ENCODE measurements around the gene WDCP.

WDCP gene

DNA sequence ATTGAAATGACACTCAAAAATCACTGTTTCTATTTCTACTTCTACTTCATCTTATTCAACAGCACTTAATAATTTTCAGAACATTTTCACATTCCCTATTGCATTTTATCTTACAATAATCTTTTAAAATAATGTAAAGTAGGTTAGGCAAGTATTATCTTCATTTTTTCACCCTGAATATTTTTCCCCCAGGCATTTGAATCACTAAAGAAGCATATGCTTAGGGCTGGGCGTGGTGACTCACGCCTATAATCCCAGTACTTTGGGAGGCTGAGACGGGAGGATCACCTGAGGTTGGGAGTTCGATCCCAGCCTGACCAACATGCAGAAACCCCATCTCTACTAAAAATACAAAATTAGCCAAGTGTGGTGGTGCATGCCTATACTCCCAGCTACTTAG is 6.7 kb downstream of the WDCP start:
- H4K20me1 ChIP-seq (ENCODE audit: insufficient read depth, low read length): no peaks in the 10 kb centered on the region
- H3K27me3 ChIP-seq (ENCODE audit: low read depth, low read length): no peaks in the 10 kb centered on the region
- TF ChIP-seq, protein P1, sequence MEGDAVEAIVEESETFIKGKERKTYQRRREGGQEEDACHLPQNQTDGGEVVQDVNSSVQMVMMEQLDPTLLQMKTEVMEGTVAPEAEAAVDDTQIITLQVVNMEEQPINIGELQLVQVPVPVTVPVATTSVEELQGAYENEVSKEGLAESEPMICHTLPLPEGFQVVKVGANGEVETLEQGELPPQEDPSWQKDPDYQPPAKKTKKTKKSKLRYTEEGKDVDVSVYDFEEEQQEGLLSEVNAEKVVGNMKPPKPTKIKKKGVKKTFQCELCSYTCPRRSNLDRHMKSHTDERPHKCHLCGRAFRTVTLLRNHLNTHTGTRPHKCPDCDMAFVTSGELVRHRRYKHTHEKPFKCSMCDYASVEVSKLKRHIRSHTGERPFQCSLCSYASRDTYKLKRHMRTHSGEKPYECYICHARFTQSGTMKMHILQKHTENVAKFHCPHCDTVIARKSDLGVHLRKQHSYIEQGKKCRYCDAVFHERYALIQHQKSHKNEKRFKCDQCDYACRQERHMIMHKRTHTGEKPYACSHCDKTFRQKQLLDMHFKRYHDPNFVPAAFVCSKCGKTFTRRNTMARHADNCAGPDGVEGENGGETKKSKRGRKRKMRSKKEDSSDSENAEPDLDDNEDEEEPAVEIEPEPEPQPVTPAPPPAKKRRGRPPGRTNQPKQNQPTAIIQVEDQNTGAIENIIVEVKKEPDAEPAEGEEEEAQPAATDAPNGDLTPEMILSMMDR (IDR thresholded peaks at IDR 0.05; ENCODE audit: low read depth, low read length): no peak
- no peak for TF ChIP-seq EZH2phosphoT487 (IDR thresholded peaks at IDR 0.05; ENCODE audit: low read depth)
- no peak overlapping the region for H3K4me2 ChIP-seq (ENCODE audit: low read length)
- H3K36me3 ChIP-seq (replicated peaks; ENCODE audit: low read depth, low read length): peaks cover 17% of the 10 kb centered on the region
- H2AFZ ChIP-seq (ENCODE audit: low read depth, low read length): no peak overlapping the region
- H3K79me2 ChIP-seq (ENCODE audit: low read length): peaks cover 13% of the 10 kb centered on the region
- no peaks in the 10 kb centered on the region for H3K4me1 ChIP-seq (ENCODE audit: low read length)
- no peak overlapping the region for H3K9ac ChIP-seq (ENCODE audit: low read length)
- H3K27ac ChIP-seq (ENCODE audit: low read length): no peak overlapping the region
- no peak overlapping the region for H3K4me3 ChIP-seq (ENCODE audit: low read length)
- H3K9me3 ChIP-seq (ENCODE audit: insufficient read depth, low read length): no peaks in the 10 kb centered on the region

- H3K4me1 ChIP-seq (ENCODE audit: low read length): no peaks in the 10 kb centered on the region
- no peak overlapping the region for H3K4me2 ChIP-seq (ENCODE audit: low read length)
- no peak overlapping the region for H3K9ac ChIP-seq (ENCODE audit: low read length)
- H3K36me3 ChIP-seq (replicated peaks; ENCODE audit: low read depth, low read length): peaks cover 17% of the 10 kb centered on the region
- no peaks in the 10 kb centered on the region for H4K20me1 ChIP-seq (ENCODE audit: insufficient read depth, low read length)
- no peak overlapping the region for H3K27ac ChIP-seq (ENCODE audit: low read length)
- no peaks in the 10 kb centered on the region for H3K9me3 ChIP-seq (ENCODE audit: insufficient read depth, low read length)
- H3K79me2 ChIP-seq (ENCODE audit: low read length): peaks cover 16% of the 10 kb centered on the region
- no peak overlapping the region for H2AFZ ChIP-seq (ENCODE audit: low read depth, low read length)
- H3K27me3 ChIP-seq (ENCODE audit: low read depth, low read length): no peaks in the 10 kb centered on the region
- TF ChIP-seq EZH2phosphoT487 (IDR thresholded peaks at IDR 0.05; ENCODE audit: low read depth): no peak
- TF ChIP-seq, protein P1 (IDR thresholded peaks at IDR 0.05; ENCODE audit: low read depth, low read length): no peak
- no peak overlapping the region for H3K4me3 ChIP-seq (ENCODE audit: low read length)
Observed at GRCh38 chr2:24038786-24039499, 8.2 kb downstream of the WDCP start.

DNA sequence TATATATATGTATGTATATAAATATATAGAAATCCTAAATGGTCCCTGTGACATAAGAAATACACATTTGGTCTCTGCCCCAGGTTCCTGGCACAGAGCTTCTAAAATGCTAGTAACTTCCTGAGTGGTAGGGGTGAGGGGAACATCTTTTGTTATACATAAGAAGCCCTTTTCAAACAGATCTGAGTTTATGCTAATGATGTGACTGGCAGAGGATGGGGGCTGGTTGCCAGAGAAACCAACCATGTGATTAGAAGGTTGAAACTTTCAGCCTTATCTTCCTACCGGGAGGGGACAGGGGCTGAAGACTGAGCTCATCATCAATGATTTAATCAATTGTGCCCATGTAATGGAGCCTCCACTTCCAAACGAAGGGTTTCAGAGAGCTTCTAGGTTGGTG is 21.0 kb downstream of the WDCP start:
- Histone ChIP-seq H2AFZ (ENCODE audit: low read depth, low read length) (no peak overlapping the region), H3K9ac (ENCODE audit: low read length) (no peak overlapping the region), H3K9me3 (ENCODE audit: insufficient read depth, low read length) (no peaks in the 10 kb centered on the region), H4K20me1 (ENCODE audit: insufficient read depth, low read length) (no peaks in the 10 kb centered on the region), H3K4me3 (ENCODE audit: low read length) (no peak overlapping the region), H3K4me2 (ENCODE audit: low read length) (no peak overlapping the region), H3K79me2 (ENCODE audit: low read length) (no peaks in the 10 kb centered on the region), H3K27ac (ENCODE audit: low read length) (no peak overlapping the region), H3K4me1 (ENCODE audit: low read length) (no peaks in the 10 kb centered on the region), H3K27me3 (ENCODE audit: low read depth, low read length) (no peaks in the 10 kb centered on the region), H3K36me3 (replicated peaks; ENCODE audit: low read depth, low read length) (peaks cover 16% of the 10 kb centered on the region)
- TF ChIP-seq, protein P1 (IDR thresholded peaks at IDR 0.05; ENCODE audit: low read depth, low read length): no peak
- TF ChIP-seq EZH2phosphoT487 (IDR thresholded peaks at IDR 0.05; ENCODE audit: low read depth): no peak

DNA sequence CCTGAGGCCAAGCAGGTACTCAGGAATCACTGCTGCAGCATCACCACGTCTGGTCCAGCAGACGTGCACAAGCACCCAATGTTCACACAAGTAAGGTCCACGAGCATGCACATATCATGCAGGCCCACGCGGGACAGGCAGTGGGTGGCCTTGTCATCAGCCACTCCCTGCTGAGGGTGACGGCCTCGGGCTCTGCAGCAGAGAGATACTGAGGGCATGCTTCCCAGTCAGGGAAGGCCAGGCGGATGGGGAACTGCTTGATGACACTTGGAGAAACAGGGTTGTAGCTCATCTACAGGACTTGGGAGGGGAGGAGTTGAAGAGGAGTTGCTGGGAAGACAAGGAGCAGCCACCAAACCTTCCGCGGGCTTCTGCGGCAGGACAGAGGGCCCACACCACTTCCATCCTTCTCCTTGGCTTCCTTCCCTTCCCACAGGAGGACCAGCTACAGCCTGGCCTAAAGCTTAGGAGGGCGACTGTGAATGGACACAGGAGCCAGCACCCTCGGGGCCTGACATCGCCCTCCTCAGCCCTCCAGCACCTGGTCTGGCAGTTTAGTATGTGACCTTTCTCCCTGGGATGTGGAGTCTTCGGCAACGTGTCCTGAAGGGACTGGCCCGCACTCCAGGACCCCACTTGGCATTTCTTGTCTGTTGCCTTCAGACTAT is 22.1 kb downstream of the WDCP start:
- Histone ChIP-seq H3K4me1 (ENCODE audit: low read length) (no peaks in the 10 kb centered on the region), H3K79me2 (ENCODE audit: low read length) (no peaks in the 10 kb centered on the region), H3K9me3 (ENCODE audit: insufficient read depth, low read length) (no peaks in the 10 kb centered on the region), H3K4me3 (ENCODE audit: low read length) (no peak overlapping the region), H2AFZ (ENCODE audit: low read depth, low read length) (no peak overlapping the region), H4K20me1 (ENCODE audit: insufficient read depth, low read length) (no peaks in the 10 kb centered on the region), H3K36me3 (replicated peaks; ENCODE audit: low read depth, low read length) (peaks cover 11% of the 10 kb centered on the region), H3K27ac (ENCODE audit: low read length) (no peak overlapping the region), H3K27me3 (ENCODE audit: low read depth, low read length) (no peaks in the 10 kb centered on the region), H3K4me2 (ENCODE audit: low read length) (no peak overlapping the region), H3K9ac (ENCODE audit: low read length) (no peak overlapping the region)
- TF ChIP-seq, protein P1 (IDR thresholded peaks at IDR 0.05; ENCODE audit: low read depth, low read length): no peak
- no peak for TF ChIP-seq EZH2phosphoT487 (IDR thresholded peaks at IDR 0.05; ENCODE audit: low read depth)
